CD4-positive, alpha-beta T cell treated with Interleukin-6 for 4 hours (primary cell): ENCODE results near the gene GLP2R.

Source experiments
- DNase-seq: peaks from one replicate; pipeline ENCODE4 v3.0.0-alpha.2; 2020; ENCODE audit warnings: mixed read lengths

GLP2R gene

DNA sequence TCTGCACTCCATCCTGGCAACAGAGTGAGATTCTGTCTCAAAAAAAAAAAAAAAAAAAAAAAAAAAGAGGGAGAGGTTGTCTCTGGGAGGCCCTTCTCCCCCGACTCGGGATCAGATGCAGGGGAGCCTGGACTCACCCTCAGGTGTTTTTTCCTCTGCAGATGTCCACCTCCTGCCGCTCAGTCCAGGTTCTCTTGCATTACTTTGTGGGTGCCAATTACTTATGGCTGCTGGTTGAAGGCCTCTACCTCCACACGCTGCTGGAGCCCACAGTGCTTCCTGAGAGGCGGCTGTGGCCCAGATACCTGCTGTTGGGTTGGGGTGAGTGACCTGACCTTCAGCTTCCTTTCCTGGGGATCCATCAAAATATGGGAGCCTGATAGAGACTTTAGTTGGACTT lies 34.1 kb downstream of the GLP2R start:
- DNase-seq: no peak

- no peak for DNase-seq
These were observed 35.1 kb downstream of the GLP2R start for GRCh38 chr17:9860851-9861250.

DNA sequence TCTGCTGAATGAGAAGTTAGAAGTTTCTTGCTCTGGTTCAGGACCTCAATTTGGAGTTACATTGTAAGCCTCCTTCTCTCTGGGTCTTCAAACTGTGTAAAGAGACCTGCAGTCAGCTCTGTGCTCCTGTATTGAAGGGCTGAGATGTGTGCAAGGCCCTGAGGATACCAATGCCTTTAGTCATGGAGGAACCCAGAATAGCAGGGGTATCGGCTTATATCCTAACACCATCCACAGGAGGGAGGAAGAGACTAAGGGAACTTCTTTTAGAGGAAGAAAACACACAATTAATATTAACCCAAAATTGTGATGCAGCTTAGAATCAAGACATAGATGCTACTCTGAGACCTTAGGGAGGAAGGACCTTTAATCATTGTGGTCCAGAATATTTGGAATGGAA lies 36.5 kb downstream of the GLP2R start:
- no peak for DNase-seq

DNA sequence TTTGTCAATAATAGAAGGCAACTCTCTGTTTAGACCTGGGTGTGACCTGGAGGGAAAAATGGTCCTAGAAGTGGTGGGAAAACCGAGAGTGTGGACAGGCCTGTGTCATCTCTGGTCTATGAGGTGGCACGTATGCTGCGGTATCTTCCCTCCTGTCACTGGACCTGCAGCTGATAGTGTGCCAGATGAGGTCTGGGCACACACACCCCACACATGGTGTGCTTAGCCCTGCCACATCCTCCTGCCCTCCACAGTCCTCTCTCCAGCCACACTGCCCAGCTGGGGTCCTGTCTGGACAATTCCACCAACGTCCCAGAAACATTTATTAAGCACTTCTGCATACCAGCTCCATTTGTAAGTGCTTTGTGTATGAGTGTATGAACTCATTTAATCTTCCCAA lies 37.2 kb downstream of the GLP2R start:
- no peak for DNase-seq

DNA sequence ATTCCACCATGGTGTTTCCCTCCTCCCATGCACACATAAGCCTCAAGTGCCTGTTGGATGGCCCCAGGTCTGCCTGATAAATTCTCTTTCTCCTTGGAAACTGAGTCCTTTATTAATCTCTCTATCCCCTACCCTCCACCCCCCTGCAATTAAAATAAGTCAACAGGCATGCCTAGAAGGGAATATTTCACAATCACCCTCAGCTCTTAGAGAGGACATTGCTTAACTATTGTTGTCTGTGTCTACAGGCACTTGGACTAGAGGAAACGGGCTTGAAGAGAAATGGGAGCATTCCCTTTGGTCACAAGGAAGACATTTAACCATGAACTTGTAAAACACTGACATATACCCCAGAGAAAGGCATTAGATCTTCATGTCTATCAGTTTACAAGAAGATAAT lies 39.9 kb downstream of the GLP2R start:
- DNase-seq: no peak

- no peak for DNase-seq
These were observed 42.8 kb downstream of the GLP2R start for GRCh38 chr17:9868552-9868951.

- DNase-seq: no peak
These were observed 47.1 kb downstream of the GLP2R start for GRCh38 chr17:9872852-9873251.

- no peak for DNase-seq
These were observed 49.0 kb downstream of the GLP2R start for GRCh38 chr17:9874722-9875121.

GRCh38 chr17:9875441-9875840 lies 49.7 kb downstream of the GLP2R start:
- DNase-seq: no peak

- DNase-seq: no peak
These were observed 52.6 kb downstream of the GLP2R start for GRCh38 chr17:9878356-9878755.

DNA sequence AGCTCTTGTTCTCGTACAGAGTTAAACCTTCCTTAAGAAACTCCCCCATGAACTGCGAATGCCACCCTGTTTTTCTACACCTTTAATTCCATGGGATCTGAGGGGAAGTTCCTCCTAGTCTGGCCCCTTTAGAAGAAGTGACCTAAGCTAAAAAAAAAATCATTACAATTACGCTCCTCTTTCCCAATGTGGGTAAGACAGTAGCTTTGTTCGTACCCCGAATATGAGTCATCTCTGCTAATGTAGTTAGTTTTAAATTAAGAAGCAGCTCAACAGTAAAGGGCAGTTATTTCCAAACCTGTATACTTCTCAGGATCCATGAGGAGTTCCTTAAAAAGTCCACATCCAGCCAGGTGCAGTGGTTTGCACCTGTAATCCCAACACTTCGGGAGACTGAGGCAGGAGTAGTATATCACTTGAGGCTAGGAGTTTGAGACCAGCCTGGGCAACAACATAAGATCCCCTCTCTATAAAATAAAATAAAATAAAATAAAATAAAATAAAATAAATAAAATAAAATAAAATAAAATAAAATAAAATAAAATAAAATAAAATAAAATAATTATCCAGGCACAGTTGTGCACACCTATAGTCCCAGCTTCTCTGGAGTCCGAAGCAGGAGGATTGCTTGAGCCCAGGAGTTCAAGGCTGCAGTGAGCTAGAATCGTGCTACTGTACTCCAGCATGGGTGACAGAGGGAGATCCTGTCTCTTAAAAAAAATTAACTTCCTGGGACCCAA lies 53.2 kb downstream of the GLP2R start:
- no peak for DNase-seq

DNA sequence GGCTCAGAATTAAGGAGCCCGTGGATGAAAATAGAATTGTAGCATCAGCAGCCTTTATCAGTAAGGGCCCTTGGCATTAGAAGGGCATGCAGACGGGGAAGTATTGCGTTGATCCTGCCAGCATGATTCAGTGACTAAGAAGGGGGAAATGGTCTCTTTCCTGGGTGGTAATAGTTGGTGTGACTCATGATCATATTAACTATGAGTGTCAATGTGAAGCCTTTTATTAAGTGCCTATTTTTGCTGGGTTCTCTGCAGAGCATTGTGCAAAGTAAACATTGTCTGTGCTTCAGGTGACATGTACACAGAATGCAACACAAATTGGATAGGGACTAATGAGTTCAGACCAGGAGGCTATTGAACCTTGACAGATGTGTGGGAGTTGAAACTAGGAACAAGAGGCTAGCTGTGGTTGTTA lies 54.9 kb downstream of the GLP2R start:
- DNase-seq: no peak

GRCh38 chr17:9883451-9883850 lies 57.7 kb downstream of the GLP2R start:
- no peak for DNase-seq

DNA sequence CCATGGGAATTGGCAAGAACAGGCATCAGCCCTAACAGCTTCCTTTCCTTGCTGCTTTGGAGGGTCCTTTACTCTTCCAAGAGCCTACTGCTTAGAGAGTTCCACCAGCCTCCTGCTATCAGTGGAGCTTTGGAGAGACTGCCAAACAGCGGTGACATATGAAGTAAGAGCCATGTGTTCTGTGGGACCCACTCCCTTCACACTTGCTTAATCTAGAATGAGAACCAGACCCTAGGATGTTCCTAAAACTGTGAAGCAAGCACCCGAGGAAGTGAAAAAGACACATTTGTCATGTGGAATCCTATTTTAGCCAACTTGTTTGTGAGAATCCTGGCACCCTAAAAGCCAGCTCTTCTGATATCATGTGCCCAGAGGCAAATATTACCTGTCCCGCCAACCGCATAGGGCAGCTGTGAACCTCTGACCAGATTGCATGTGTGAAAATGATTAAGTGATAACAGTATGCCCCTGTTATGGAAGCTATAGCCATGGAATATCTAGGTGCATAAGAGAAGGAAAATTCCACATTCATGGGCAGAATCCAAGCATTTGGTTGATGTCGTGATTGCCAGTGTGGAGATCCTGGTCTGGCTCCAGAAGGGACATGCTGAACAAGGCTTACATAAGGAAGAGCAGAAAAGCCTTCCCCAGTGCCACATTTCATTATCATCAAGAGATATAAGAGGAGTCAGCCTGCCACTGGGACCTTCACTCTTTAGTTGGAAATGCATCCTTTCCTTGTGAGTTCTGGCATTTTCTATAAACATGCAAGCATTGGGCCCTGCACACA lies 60.6 kb downstream of the GLP2R start:
- no peak for DNase-seq

- no peak for DNase-seq
These were observed 61.8 kb downstream of the GLP2R start for GRCh38 chr17:9887508-9887907.

GRCh38 chr17:9890124-9890523 lies 64.4 kb downstream of the GLP2R start:
- DNase-seq: no peak

GRCh38 chr17:9893411-9894012 lies 67.8 kb downstream of the GLP2R start:
- no peak for DNase-seq

DNA sequence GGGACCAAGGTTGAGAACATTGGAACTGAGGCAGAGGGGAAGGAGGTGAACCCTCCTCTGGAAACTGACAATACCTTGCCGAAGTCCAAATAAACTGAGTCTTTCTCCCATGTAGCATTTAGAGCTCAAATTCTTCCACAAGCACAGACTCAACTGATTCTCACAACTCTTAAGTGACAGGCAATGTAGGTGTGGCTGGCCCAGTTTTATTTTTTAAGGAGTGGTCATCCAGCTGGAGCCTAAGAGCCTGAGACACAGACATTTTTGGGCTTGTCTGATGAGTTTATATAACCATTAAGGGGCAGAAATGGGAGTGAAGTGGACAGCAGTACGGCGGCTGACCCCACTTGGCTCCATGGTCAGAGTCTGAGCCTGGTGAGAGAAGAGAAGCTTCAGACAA lies 68.5 kb downstream of the GLP2R start:
- no peak for DNase-seq

- no peak for DNase-seq
These were observed 70.2 kb downstream of the GLP2R start for GRCh38 chr17:9895923-9896322.

DNA sequence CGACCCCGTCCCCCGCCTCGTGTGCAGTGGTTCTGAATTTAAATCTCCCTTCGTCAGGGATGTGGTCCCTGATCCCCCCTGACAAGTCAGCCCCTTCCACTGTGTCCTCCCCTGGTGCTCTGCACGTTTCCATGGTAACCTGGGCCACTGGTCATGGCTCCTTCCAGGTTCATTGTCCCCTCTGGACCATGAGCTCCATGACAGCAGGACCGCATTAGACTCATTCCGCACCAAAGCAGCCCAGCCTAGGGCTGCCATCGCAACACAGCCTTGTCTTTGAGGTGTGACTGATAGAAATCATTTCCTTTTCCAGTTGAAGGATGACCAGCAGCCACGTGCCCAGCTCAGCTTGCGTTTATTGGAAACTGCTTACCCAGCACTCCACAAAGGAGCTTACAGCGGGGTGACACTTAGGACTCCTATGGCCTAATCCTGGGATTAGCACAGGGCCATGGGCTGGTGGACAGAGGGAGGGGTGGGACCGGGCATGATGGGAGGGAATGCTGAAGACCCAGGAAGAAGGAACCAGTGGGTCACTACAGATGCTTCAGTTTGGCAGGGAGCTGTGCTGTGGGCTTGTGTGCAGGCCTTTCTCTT lies 71.7 kb downstream of the GLP2R start:
- no peak for DNase-seq

GRCh38 chr17:9898812-9899211 lies 73.1 kb downstream of the GLP2R start:
- no peak for DNase-seq

GRCh38 chr17:9899280-9900043 lies 73.7 kb downstream of the GLP2R start:
- no peak for DNase-seq

DNA sequence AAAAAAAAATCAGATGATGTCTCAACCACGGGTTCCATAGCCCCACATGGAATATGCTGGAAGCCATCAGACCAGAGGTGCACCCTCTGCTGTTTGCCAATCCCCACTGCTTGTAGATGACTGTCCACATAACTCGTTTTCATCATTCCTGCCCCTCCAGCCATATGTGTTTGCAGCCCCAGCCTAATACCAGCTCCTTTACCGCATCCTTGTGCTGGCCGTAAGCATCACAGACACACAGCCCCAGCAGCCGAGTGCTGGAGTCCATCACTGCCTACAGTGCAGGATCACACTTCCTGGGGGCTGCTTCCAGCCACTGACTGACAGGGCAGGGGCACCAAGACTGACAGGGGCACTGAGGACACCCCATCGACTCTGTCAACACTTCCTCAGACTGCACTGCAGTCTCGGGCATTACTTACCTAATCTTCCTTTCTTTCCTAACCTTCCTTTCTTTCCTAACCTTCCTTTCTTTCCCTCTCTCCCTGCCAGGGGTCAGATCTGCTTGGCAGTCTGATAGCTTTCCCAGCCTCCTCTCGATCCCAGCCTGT lies 74.4 kb downstream of the GLP2R start:
- DNase-seq: no peak
